ENCODE results near the gene ACP7. TPM values are rescaled to one million over a fixed set of nuclear protein-coding genes. Genes with fewer than 3 reads are reported as not detected.

The ACP7 gene
- total and polyA plus RNA-seq, 2 of the 8 experiments (the other 6 are each of a cell fraction or from before 2014, with no cell fraction given), result 0.27 to 0.50 TPM

GRCh38 chr19:39065928-39066327, 18.2 kb upstream of the ACP7 start:
- ChIA-PET POLR2A (ENCODE audit: partially characterized antibody) (no interaction called here), CTCF (ENCODE audit: partially characterized antibody) (interaction anchor here (1.0 kb wide), 1 partner anchor 17 kb away, joined by 3 read pairs; no protein-coding TSS in a partner anchor)
- H2BK20ac ChIP-seq (ENCODE audit: low read length), result no peak overlapping the region
- H3K27ac ChIP-seq (ENCODE audit: low read depth, low read length), result no peak overlapping the region
- no peaks in the 10 kb centered on the region for H3K9me3 ChIP-seq (ENCODE audit: insufficient read depth in 2 of 2, low read depth in 1 of 2, low read length in 1 of 2)
- no peak overlapping the region for H2BK5ac ChIP-seq (ENCODE audit: low read depth, low read length)
- no peaks in the 10 kb centered on the region for H3K36me3 ChIP-seq (ENCODE audit: control insufficient read depth in 2 of 4, insufficient read depth in 4 of 4, low read length in 3 of 4)
- H3K4me1 ChIP-seq (replicated peaks in 1 of 4; ENCODE audit: control insufficient read depth in 3 of 4, insufficient read depth in 4 of 4, low read length in 3 of 4), result no peaks in the 10 kb centered on the region
- no peaks in the 10 kb centered on the region for H3K79me2 ChIP-seq (ENCODE audit: control insufficient read depth in 1 of 2, insufficient read depth in 2 of 2, low read length in 2 of 2)
- H3K14ac ChIP-seq (ENCODE audit: insufficient read length), result no peak overlapping the region
- no peak overlapping the region for H2AK5ac ChIP-seq (ENCODE audit: low read depth, low read length)
- WGBS, 2 experiments (ENCODE audit: extremely low coverage in 1 of 2, insufficient coverage in 1 of 2, insufficient read length in 1 of 2, insufficient replicate concordance in 2 of 2, low coverage in 1 of 2, low lambda C conversion rate in 2 of 2, missing lambda C conversion rate in 1 of 2), result 77% methylated on average over 3 of the region's 3 CpGs; no CpG with 5 or more reads in 1 of the 2 experiments
- H3K27me3 ChIP-seq (replicated peaks in 1 of 4; ENCODE audit: control insufficient read depth in 3 of 4, extremely low read depth in 1 of 4, insufficient read depth in 3 of 4, low read length in 3 of 4), result no peaks in the 10 kb centered on the region
- DNase-seq (ENCODE audit: low read depth in 1 of 2, low spot score in 2 of 2), result no peak
- no peak overlapping the region for H3K18ac ChIP-seq (ENCODE audit: extremely low read depth, low read length)
- no peak overlapping the region for H4K8ac ChIP-seq (ENCODE audit: extremely low read depth, insufficient read depth, low read length)
- H2BK120ac ChIP-seq (replicated peaks; ENCODE audit: low read depth, low read length), result no peak overlapping the region
- no peak overlapping the region for H3K4me3 ChIP-seq (ENCODE audit: extremely low read depth in 1 of 4, insufficient read depth in 2 of 4, low read depth in 3 of 4, low read length in 4 of 4)
- H4K5ac ChIP-seq (ENCODE audit: insufficient read length, low read depth, low read length), result no peak overlapping the region
- H2BK12ac ChIP-seq (ENCODE audit: low read depth, low read length), result no peak overlapping the region
- no peak overlapping the region for H3K4ac ChIP-seq (replicated peaks; ENCODE audit: insufficient read length, low read depth, low read length)
- H3K79me1 ChIP-seq (ENCODE audit: low read depth, low read length), result no peaks in the 10 kb centered on the region
- no peaks in the 10 kb centered on the region; the same call in 1 of the 2 replicates for H3K23me2 ChIP-seq (ENCODE audit: low read depth, low read length)
- H2AFZ ChIP-seq (ENCODE audit: low read length), result no peak overlapping the region
- H3K4me2 ChIP-seq (ENCODE audit: insufficient read depth in 1 of 2, low read depth in 2 of 2, low read length in 2 of 2), result no peak overlapping the region
- H4K20me1 ChIP-seq (replicated peaks in 1 of 2; ENCODE audit: control insufficient read depth in 1 of 2, insufficient read depth in 2 of 2, low read length in 2 of 2), result no peaks in the 10 kb centered on the region
- H3K23ac ChIP-seq (ENCODE audit: insufficient read length), result no peak overlapping the region
- no peak for FAIRE-seq
- no peak overlapping the region for H4K91ac ChIP-seq (replicated peaks; ENCODE audit: insufficient read length, low read length)
- H3K9ac ChIP-seq (replicated peaks in 1 of 4; ENCODE audit: extremely low read depth in 1 of 4, low read depth in 3 of 4, low read length in 3 of 4), result no peak overlapping the region
- H2BK15ac ChIP-seq (ENCODE audit: low read length), result no peak overlapping the region
- H3K56ac ChIP-seq (replicated peaks; ENCODE audit: insufficient read length, low read depth, low read length), result no peak overlapping the region
- TF ChIP-seq SIRT6 (IDR thresholded peaks at IDR 0.05; ENCODE audit: low read length) (no peak), GABPA (IDR thresholded peaks at IDR 0.05; ENCODE audit: borderline replicate concordance, insufficient read depth, low read length) (no peak), SAP30 (IDR thresholded peaks at IDR 0.05; ENCODE audit: insufficient read depth, insufficient replicate concordance, low read length) (no peak), KDM5A (IDR thresholded peaks at IDR 0.05; ENCODE audit: low read length) (no peak), RAD21 (IDR thresholded peaks at IDR 0.05 in 1 of 2, conservative IDR thresholded peaks at IDR 0.05 in 1 of 2; ENCODE audit: low read depth in 2 of 2, low read length in 2 of 2) (no peak), CHD1 (IDR thresholded peaks at IDR 0.05; ENCODE audit: low read depth, low read length) (no peak), YY1 (IDR thresholded peaks at IDR 0.05; ENCODE audit: low read depth, low read length) (no peak), USF2 (IDR thresholded peaks at IDR 0.05; ENCODE audit: low read length) (no peak), RNF2 (IDR thresholded peaks at IDR 0.05; ENCODE audit: borderline replicate concordance, low read depth, low read length, missing control alignments, poor library complexity, severe bottlenecking) (no peak), ATF3 (IDR thresholded peaks at IDR 0.05; ENCODE audit: insufficient read depth, low read depth, low read length) (no peak), NRF1 (IDR thresholded peaks at IDR 0.05; ENCODE audit: low read depth, low read length) (no peak), CEBPB (IDR thresholded peaks at IDR 0.05; ENCODE audit: low read depth, low read length) (no peak)
